Skin of body (tissue), 3 donors: ENCODE data around the gene SYCP3. TPM values are rescaled to one million over a fixed set of nuclear protein-coding genes. Genes with fewer than 3 reads are reported as not detected.

Experiments
- DNase-seq: peaks from one replicate; lab custom pipeline; 2025; lab: John Stamatoyannopoulos, UW
- small RNA-seq: library from RNA; depleted of rRNA; stranded (forward); fragments of <200 nt; gene quantifications from one replicate; pipeline ENCODE3, GENCODE V24; 2014; ENCODE audit warnings: low replicate concordance
- total RNA-seq: library from RNA; depleted of rRNA; stranded (reverse); fragments of >200 nt; gene quantifications from one replicate; pipeline ENCODE4 v1.2.3, GENCODE V29; 2014

Gene SYCP3
- total RNA-seq, 1 donor from 2014 or later, result 0.10 TPM

DNA sequence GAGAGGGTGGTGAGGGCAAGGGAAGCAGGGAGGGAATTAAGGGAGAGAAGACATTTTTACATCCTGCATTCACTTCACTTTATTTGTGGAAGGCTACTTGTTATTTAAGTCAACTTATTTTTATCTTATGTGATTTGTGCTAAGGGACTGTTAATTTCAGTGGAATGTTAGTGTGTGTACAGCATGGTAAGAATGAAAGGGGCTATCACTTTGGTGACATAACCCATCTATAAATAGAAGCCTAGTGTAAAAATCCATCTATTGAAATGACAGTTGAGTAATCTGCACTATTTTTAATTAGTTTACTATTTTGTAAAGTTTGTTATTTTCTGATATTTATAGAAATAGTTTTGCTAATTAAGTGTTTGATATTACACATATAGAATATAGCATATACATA, 58.6 kb downstream of the SYCP3 start:
- DNase-seq, result no peak

DNA sequence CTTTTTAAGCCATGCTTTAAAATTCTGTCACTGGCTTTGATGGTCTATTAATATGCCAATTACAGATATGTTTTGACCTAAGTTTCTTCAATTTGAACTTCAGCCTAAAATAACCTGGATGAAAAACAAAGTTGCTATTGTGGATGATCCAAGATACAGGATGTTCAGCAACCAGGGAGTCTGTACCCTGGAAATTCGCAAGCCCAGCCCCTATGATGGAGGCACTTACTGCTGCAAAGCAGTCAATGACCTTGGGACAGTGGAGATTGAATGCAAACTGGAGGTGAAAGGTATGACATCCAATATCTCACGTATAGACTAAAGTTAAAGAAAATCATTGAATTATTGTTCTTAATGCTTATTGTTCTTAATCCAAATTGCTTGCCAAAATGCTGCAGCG, 59.0 kb downstream of the SYCP3 start:
- DNase-seq, result no peak

Small RNAs within 50 kb of the gene (small RNA-seq; reads per million reads assigned to genes)
- gene RNA5SP368 (not detected), gene RNU6-101P (not detected), gene RNY1P16 (not detected)

Other genes starting within 250 kb of the SYCP3 start
- 398 TPM for gene MYBPC1, start 144.5 kb downstream of the SYCP3 start, total RNA-seq
- gene CHPT1, start 41.8 kb downstream of the SYCP3 start, total RNA-seq, result 23.7 TPM
- 26.2 TPM for gene GNPTAB, start 91.5 kb upstream of the SYCP3 start, total RNA-seq
- gene DRAM1, start 138.1 kb upstream of the SYCP3 start, total RNA-seq, result 4.7 TPM